Mesenchymal stem cell (in vitro differentiated cells and primary cell): ENCODE data around the gene DNAJC5.

Source experiments
- DNase-seq: peaks from one replicate; pipeline ENCODE4 v3.0.0-alpha.2; 2013
- H2AFZ ChIP-seq: one replicate; pipeline ENCODE4 v1.6.1; 2013; ENCODE audit warnings: low read depth, mild to moderate bottlenecking, control low read depth, inconsistent platforms, low read length, moderate library complexity
- H2AK5ac ChIP-seq: 2 replicates; pipeline ENCODE4 v1.6.1; 2013; ENCODE audit warnings: low read length, moderate library complexity, mild to moderate bottlenecking, inconsistent platforms; ENCODE audit not compliant: severe bottlenecking
- H2BK120ac ChIP-seq: one replicate; pipeline ENCODE4 v1.6.1; 2013; ENCODE audit warnings: low read depth, mild to moderate bottlenecking, inconsistent platforms, low read length, moderate library complexity
- H2BK12ac ChIP-seq, 2 experiments: one replicate each; pipeline ENCODE4 v1.6.1; 2013; ENCODE audit warnings: inconsistent platforms in 2 of 2, low read length in 2 of 2, mild to moderate bottlenecking in 2 of 2, moderate library complexity in 2 of 2, control low read depth in 1 of 2
- H2BK15ac ChIP-seq: one replicate; pipeline ENCODE4 v1.6.1; 2013; ENCODE audit warnings: mild to moderate bottlenecking, low read depth, inconsistent platforms; ENCODE audit not compliant: poor library complexity, severe bottlenecking
- H2BK5ac ChIP-seq: 2 replicates; pipeline ENCODE4 v1.6.1; 2013; ENCODE audit warnings: low read depth, mild to moderate bottlenecking, low read length, control low read depth, inconsistent platforms; ENCODE audit not compliant: poor library complexity, severe bottlenecking
- H3K14ac ChIP-seq, 2 experiments: one replicate each; pipeline ENCODE4 v1.6.1; 2013; ENCODE audit warnings: inconsistent platforms in 2 of 2, low read length in 2 of 2, control low read depth in 1 of 2, mild to moderate bottlenecking in 1 of 2, moderate library complexity in 1 of 2
- H3K18ac ChIP-seq, 2 experiments: one replicate each; pipeline ENCODE4 v1.6.1; 2013; ENCODE audit warnings: inconsistent platforms in 2 of 2, low read length in 2 of 2, control low read depth in 1 of 2, low read depth in 1 of 2, mild to moderate bottlenecking in 1 of 2
- H3K23ac ChIP-seq, 2 experiments: one replicate each; pipeline ENCODE4 v1.6.1; 2013; ENCODE audit warnings: inconsistent platforms in 2 of 2, low read length in 2 of 2, mild to moderate bottlenecking in 2 of 2, moderate library complexity in 2 of 2, control low read depth in 1 of 2
- H3K27ac ChIP-seq: 2 replicates; pipeline ENCODE4 v1.5.1; 2013; ENCODE audit warnings: mild to moderate bottlenecking, moderate library complexity, low read length, control low read depth, inconsistent platforms; ENCODE audit not compliant: poor library complexity, severe bottlenecking
- H3K27me3 ChIP-seq, 2 experiments: 2 replicates each; pipeline versions ENCODE4 v1.6.1 to v1.7.0; 2013; ENCODE audit warnings: low read length in 2 of 2, mild to moderate bottlenecking in 2 of 2, moderate library complexity in 2 of 2, control low read depth in 1 of 2, inconsistent platforms in 1 of 2; ENCODE audit not compliant: control insufficient read depth in 1 of 2, insufficient read depth in 1 of 2
- H3K36me3 ChIP-seq, 2 experiments: 2 replicates each; pipeline versions ENCODE4 v1.6.1 to v1.7.0; 2013; ENCODE audit warnings: low read length in 2 of 2, control low read depth in 1 of 2, inconsistent platforms in 1 of 2, low read depth in 1 of 2, mild to moderate bottlenecking in 1 of 2; ENCODE audit not compliant: insufficient read depth in 2 of 2, control insufficient read depth in 1 of 2
- H3K4ac ChIP-seq, 2 experiments: one replicate each; pipeline ENCODE4 v1.6.1; 2013; ENCODE audit warnings: inconsistent platforms in 2 of 2, low read length in 2 of 2, mild to moderate bottlenecking in 2 of 2, moderate library complexity in 2 of 2, control low read depth in 1 of 2, low read depth in 1 of 2
- H3K4me1 ChIP-seq: 2 replicates; pipeline ENCODE4 v1.6.1; 2013; ENCODE audit warnings: low read depth, low read length, control low read depth; ENCODE audit not compliant: control insufficient read depth, insufficient read depth
- H3K4me2 ChIP-seq: 2 replicates; pipeline ENCODE4 v1.6.1; 2013; ENCODE audit warnings: low read length, mild to moderate bottlenecking, inconsistent platforms; ENCODE audit not compliant: poor library complexity, severe bottlenecking
- H3K4me3 ChIP-seq, 2 experiments: 2 replicates each; pipeline versions ENCODE4 v1.5.1 to v1.7.0; 2013; ENCODE audit warnings: low read length in 2 of 2, mild to moderate bottlenecking in 2 of 2, control low read depth in 1 of 2, low read depth in 1 of 2; ENCODE audit not compliant: insufficient read depth in 1 of 2
- H3K79me1 ChIP-seq: replicated peaks from 2 replicates; pipeline ENCODE4 v1.6.1; 2013; ENCODE audit warnings: mild to moderate bottlenecking, control low read depth, low read length, inconsistent platforms; ENCODE audit not compliant: poor library complexity, severe bottlenecking
- H3K9ac ChIP-seq: 2 replicates; pipeline ENCODE4 v1.7.0; 2013; ENCODE audit warnings: mild to moderate bottlenecking, low read length, moderate library complexity
- H3K9me3 ChIP-seq: 2 replicates; pipeline ENCODE4 v1.7.0; 2013; ENCODE audit warnings: mild to moderate bottlenecking, low read length; ENCODE audit not compliant: control insufficient read depth
- H4K8ac ChIP-seq: one replicate; pipeline ENCODE4 v1.6.1; 2013; ENCODE audit warnings: inconsistent platforms, mild to moderate bottlenecking, low read length, moderate library complexity
- H4K91ac ChIP-seq: one replicate; pipeline ENCODE4 v1.6.1; 2013; ENCODE audit warnings: mild to moderate bottlenecking, low read length, inconsistent platforms
- WGBS: methylation state at CpG from one replicate; pipeline ENCODE4 v1.1.7; 2013; ENCODE audit warnings: mixed read lengths; 5-methylcytosine and 5-hydroxymethylcytosine counted together

Gene DNAJC5

GRCh38 chr20:63847237-63848002 is 47.5 kb upstream of the DNAJC5 start:
- peak overlapping the region; percentile 49 for H3K27ac ChIP-seq
- peaks cover 0 to 55% of the 10 kb centered on the region in 2 experiments for H3K27me3 ChIP-seq
- H3K14ac ChIP-seq: peak overlapping the region in 1 of 2 experiments; percentile 97
- peak overlapping the region; percentile 95 to 98 for H2BK12ac ChIP-seq
- H2AFZ ChIP-seq: no peak overlapping the region
- 24% methylated on average over 8 of the region's 16 CpGs for WGBS
- no peak overlapping the region for H3K9ac ChIP-seq
- H2BK120ac ChIP-seq: peak overlapping the region; percentile 90
- peak overlapping the region; percentile 73 to 85 for H3K18ac ChIP-seq
- peak overlapping the region; percentile 83 to 88 for H3K4ac ChIP-seq
- H3K4me1 ChIP-seq: peaks cover 32% of the 10 kb centered on the region
- H3K9me3 ChIP-seq: no peaks in the 10 kb centered on the region
- H3K4me2 ChIP-seq: no peak overlapping the region
- no peaks in the 10 kb centered on the region for H3K79me1 ChIP-seq
- H2AK5ac ChIP-seq: peak overlapping the region; percentile 44
- peak overlapping the region; percentile 62 for H4K8ac ChIP-seq
- H4K91ac ChIP-seq: peak overlapping the region; percentile 71
- H3K36me3 ChIP-seq: no peaks in the 10 kb centered on the region
- peak overlapping the region in 1 of 2 experiments; percentile 27 for H3K23ac ChIP-seq
- peak overlapping the region; percentile 75 for H2BK15ac ChIP-seq
- peak overlapping the region; percentile 9 for H2BK5ac ChIP-seq
- no peak overlapping the region for H3K4me3 ChIP-seq
- DNase-seq: peak; percentile 40

- H3K4ac ChIP-seq: peak overlapping the region; percentile 75 to 83
- H3K23ac ChIP-seq: no peak overlapping the region
- peak overlapping the region; percentile 56 to 73 for H3K18ac ChIP-seq
- H4K8ac ChIP-seq: peak overlapping the region; percentile 62
- peak overlapping the region; percentile 89 to 95 for H2BK12ac ChIP-seq
- no peaks in the 10 kb centered on the region for H3K9me3 ChIP-seq
- no peak overlapping the region for H2AFZ ChIP-seq
- H3K4me2 ChIP-seq: peak overlapping the region; percentile 19
- H3K27ac ChIP-seq: peak overlapping the region; percentile 49
- no peaks in the 10 kb centered on the region for H3K79me1 ChIP-seq
- peak overlapping the region in 1 of 2 experiments; percentile 0 for H3K14ac ChIP-seq
- peak overlapping the region; percentile 75 for H2BK15ac ChIP-seq
- no peak overlapping the region for H2BK5ac ChIP-seq
- DNase-seq: no peak
- no peaks in the 10 kb centered on the region for H3K36me3 ChIP-seq
- no peak overlapping the region for H3K4me3 ChIP-seq
- H3K4me1 ChIP-seq: peaks cover 30% of the 10 kb centered on the region
- H3K27me3 ChIP-seq: peaks cover 0 to 55% of the 10 kb centered on the region in 2 experiments
- H4K91ac ChIP-seq: peak overlapping the region; percentile 71
- H3K9ac ChIP-seq: no peak overlapping the region
- peak overlapping the region; percentile 54 for H2AK5ac ChIP-seq
- 69% methylated on average over 26 of the region's 28 CpGs for WGBS
- H2BK120ac ChIP-seq: peak overlapping the region; percentile 90
These were observed 46.7 kb upstream of the DNAJC5 start for GRCh38 chr20:63848003-63848911.

GRCh38 chr20:63850689-63851547 is 44.0 kb upstream of the DNAJC5 start:
- no peak overlapping the region for H3K23ac ChIP-seq
- H3K14ac ChIP-seq: no peak overlapping the region
- no peak overlapping the region for H2BK120ac ChIP-seq
- peak overlapping the region in 1 of 2 experiments; percentile 76 for H3K18ac ChIP-seq
- no peak overlapping the region for H2AFZ ChIP-seq
- no peaks in the 10 kb centered on the region for H3K36me3 ChIP-seq
- H3K4ac ChIP-seq: peak overlapping the region; percentile 2 to 33
- H3K79me1 ChIP-seq: no peaks in the 10 kb centered on the region
- no peak overlapping the region for H3K4me2 ChIP-seq
- H3K4me3 ChIP-seq: no peak overlapping the region
- H3K4me1 ChIP-seq: peaks cover 51% of the 10 kb centered on the region
- H4K91ac ChIP-seq: peak overlapping the region; percentile 14
- H2BK12ac ChIP-seq: peak overlapping the region; percentile 80 to 82
- peaks cover 0 to 58% of the 10 kb centered on the region in 2 experiments for H3K27me3 ChIP-seq
- H3K9ac ChIP-seq: no peak overlapping the region
- no peaks in the 10 kb centered on the region for H3K9me3 ChIP-seq
- no peak for DNase-seq
- peak overlapping the region; percentile 3 for H2BK15ac ChIP-seq
- no peak overlapping the region for H3K27ac ChIP-seq
- H4K8ac ChIP-seq: no peak overlapping the region
- WGBS: 95% methylated on average over 24 of the region's 27 CpGs
- H2AK5ac ChIP-seq: no peak overlapping the region
- no peak overlapping the region for H2BK5ac ChIP-seq
